CD4-positive, alpha-beta T cell treated with Interleukin-21 for 1 hour (primary cell): ENCODE results near the gene PIP4K2A.
A peak's percentile ranks its signal among the peaks of the same experiment; 100 is the strongest.

Experiments used
- DNase-seq: peaks from one replicate; pipeline ENCODE4 v3.0.0-alpha.2; 2020

Gene PIP4K2A

DNA sequence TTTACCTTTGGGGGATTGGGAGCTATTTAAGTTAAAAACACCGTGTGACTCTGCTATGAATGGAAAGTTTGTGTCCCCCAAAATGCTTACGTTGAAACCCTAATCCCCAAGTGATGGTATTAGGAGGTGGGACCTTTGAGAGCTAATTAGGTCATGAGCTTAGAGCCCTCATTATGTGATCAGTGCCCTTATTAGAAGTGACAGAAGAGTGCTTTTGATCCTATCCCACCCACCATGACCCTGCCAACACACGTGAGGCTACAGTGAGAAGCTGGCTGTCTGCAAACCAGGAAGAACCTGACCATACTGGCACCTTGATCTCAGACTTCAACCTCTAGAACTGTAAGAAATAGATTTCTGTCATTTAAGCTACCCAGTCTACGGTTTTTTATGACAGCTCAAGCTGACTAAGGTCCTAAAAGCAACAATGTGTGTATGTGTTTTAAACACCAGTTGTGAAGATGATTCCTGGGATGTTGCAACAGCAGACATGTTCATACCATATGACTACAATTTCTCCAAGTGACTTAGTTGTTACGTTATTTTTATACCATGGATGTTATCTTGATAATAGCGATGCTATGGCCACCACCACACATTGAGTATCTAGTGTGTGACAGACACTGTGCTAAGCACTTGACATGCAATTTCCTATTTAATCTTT, 124.4 kb downstream of the PIP4K2A start:
- DNase-seq: no peak

DNA sequence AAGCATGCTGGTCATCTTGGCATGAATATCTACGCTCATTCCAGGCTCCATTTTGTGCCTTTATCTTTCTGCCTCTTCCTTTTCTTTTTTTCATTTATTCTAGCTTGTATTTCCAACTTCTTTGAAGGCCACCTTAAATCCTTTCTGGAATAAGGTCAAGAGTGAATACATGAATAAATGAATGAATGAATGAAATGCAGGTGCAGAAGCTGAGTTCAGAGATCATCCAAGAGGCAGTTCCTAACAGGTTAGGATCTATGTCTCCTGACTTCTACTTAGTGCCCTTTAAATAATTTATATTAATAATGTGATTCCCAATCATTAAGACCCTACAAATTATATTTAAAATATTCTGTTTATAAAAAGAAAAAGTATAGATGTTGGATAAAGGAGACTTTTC, 125.9 kb downstream of the PIP4K2A start:
- DNase-seq: no peak

DNA sequence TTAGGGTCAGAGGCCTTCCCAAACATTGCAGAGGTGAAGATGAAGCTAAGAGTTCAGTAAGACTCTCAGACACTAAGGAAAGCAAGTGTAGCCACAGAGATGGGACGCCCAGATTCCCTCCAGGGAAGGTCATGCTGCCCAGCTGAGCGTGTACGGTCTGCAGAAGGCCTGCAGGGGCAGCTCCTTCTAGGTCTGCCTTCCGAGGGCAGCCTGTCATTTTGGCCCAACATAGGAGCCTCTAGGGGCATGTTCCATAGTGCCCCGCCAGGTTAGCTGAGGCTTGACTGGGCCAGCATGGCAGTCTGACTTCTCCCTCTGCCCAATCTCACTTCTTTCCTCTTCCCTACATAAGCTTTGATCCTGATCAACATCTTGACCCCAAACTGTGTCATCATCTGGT, 130.7 kb downstream of the PIP4K2A start:
- no peak for DNase-seq

DNA sequence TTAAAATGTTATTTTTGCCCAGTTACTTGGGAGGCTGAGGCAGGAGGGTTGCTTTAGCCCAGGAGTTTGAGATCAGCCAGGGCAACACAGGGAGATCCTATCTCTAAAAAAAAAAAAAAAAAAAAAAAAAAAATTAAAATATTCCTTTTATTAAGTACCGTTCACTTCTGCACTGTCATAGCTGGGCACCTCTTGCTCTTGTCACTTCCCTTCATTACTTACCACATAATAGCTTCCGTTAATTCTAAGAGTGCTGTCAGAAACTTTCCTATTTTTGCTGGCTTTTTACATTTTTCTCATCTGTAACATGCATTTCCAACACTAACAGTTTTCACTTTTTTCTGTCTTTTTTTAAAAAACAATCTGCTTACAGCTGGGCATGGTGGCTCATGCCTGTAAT, 132.9 kb downstream of the PIP4K2A start:
- no peak for DNase-seq

DNA sequence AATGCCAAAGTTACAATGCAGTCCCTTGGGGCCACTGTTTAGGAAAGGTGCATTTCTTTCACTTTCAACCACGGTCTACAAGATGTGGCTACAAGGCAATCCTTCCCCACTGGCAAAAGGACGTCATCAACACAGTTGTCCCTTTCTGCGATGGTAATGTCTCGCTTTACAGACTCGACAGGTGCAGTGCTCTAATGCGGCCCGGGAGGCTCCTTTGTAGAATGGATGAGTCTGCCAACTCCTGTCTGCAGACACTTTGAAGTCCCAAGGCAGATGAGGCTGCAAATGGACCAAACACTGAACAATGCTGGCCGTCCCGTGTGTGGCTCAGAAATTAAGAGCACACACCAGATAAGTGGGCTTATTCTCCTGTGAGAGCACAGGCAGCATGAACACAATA, 133.7 kb downstream of the PIP4K2A start:
- DNase-seq: no peak

DNA sequence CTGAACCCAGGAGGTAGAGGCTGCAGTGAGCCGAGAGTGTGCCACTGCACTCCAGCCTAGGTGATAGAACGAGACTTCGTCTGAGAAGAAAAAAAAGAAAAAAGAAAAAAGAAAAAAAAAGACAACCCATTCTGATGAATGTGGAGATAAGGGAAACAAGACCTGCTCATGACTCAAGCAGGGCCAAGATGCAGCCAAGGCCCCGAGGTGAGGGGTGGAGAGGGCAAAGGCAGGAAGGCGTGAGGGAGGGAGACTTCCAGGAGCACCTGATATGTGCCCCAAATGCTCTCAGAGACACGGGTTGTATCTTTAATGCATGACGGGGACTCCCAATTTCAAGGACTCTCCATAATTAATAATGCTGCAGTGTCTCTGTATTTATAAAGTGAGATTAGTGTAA, 134.6 kb downstream of the PIP4K2A start:
- no peak for DNase-seq

DNA sequence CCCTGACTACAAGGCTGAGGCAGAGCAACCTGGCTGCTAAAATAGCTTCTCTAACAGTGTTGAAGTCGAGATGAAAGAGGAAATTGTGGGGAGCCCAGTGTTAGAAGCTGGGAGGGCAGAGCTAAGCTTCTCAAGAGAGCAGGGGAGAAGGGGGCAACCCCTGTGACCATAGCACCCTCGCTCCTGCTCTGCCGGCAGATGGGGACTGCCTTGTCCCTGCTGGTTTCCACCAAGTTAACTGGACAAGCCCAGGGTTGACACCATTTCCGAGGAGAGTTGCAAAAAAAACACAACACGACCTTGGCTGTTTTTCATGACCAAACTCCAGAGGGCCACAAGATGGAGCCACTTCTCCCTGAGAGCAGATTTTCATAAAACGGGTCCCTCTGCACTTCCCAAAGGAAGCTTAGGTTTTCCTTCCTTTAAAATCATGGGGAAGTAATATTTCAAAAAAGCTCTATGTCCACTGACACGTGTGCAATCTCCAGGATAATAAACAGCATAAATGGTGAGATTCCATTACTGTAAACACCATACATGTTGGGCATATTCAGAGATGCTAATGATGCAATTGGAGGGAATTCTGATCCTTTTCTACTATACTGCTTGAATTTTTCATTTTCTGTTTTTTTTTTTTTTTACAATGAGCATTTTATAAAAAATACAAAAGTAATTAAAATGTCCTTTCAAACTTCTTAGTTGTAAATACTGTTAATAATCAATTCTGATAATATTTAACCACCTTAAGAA, 140.4 kb downstream of the PIP4K2A start:
- peak; percentile 48 for DNase-seq

DNA sequence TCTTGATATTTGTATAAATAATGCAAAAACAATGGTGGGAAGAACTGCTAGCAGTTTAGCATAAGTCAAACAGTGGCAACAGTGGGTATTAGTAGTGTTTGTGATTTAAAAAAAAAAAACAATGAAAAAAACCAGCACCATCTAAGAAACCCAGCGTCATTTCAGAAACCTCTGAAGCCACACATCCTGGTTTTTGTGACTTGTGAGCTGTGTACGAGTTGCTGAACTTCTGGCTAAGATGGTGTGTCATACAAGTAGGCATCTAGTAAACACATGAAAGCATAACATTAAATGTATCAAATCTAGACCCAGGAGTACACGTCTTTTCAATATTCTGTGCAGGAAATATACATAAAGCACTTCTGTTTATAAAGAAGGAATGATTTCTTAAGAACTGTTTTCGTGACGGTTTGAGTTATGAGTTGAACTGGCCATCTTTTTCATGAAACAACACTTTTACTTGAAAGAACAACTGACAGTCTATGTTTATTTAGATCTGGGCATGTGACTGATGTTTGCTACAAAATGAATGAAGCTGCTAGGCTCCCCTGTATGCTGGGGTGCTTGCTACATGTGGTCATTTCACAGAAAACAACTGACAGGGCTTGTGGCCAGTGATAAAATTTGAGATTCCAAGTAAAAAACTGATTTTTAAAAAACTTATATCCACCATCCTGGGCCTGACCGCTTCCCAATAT, 143.5 kb downstream of the PIP4K2A start:
- DNase-seq: peak; percentile 47

DNA sequence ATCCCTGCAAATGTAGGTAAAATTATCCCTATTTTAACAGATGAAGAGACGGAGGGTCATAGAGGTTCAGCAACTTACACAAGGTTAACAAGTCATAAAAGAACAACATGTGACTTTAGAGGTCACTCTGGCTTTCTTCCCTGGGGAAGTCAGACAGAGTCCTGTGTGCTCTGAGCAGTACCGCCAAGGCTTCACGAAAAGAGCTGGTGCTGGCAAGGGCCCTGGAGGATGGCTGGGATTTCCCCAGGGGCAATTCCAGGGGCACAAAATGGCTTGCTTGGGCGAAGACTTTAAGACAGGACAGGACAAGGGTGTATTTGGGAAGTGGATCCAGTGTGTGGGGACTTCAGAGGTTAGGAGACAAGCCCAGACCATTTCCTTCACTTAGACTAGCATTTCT, 144.1 kb downstream of the PIP4K2A start:
- no peak for DNase-seq

DNA sequence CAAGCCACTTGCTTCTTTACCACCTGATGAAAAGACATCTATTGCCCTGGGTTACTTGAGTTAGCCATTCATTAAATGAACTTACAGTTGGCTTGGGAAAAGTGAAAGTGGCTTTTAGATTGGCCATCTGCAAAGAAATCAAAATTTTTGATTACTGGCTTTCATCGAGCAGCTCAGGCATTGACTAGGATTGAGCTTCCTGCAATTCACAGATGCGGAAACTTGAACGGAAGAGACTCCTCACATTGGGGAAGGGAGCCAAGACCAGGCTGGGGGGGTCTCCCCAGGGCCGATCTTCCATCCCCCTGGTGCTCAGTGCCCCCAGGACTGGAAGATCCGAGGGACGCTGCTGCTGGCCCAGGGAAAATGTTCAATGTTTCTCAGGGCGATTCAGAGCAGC, 145.4 kb downstream of the PIP4K2A start:
- no peak for DNase-seq

DNA sequence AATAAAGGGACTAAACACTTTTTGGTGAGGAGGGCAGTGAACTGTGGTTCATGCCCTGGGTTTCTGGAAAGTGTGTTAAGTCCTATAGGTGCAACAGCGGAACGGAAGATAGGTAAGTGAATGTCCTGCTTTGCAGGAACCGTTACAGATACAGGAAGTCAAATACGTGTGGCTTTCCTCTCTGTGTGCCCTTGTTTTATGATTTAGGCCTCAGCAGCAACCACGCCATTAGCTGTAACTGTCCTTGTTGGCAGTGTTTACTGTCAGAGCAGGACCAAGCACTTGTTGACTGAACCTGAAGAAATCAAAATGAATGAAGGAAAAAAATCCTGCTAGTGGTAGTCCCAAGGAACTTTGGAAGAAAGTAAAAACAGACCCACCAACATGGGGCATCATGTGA, 150.3 kb downstream of the PIP4K2A start:
- DNase-seq: no peak

DNA sequence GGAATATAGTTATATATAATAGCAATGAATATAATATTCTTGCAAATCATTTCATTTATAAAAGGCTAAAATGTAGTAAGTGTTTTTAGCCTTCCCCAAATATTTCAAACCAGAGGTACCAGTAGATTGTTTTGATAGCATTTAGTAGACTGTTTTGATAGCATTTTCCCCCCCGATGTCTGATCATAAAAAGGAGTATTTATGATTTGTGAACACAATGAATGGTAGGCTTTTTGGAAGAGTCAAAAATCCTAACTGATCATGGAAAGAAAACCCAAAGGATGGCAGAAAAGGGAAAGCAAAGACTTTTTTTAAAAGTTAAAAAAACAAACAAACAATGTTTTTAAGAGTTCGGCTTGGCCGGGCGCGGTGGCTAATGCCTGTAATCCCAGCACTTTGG, 152.5 kb downstream of the PIP4K2A start:
- DNase-seq: no peak

DNA sequence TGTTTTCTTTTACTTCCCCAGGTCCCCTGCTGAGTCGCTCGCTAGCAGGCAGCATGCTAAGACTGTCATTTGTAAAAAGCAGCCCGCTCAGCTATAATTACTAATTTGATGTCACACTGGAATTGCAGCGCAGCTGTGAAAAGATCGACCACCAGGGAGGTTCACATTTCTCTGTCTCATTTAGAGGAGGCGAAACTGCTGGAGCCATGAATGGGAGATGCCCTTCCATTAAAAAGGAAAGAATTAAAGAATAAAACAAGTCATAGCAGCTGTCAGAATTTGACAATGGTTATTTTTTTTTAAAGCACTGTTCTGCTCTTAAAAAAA, 153.5 kb downstream of the PIP4K2A start:
- DNase-seq: no peak

DNA sequence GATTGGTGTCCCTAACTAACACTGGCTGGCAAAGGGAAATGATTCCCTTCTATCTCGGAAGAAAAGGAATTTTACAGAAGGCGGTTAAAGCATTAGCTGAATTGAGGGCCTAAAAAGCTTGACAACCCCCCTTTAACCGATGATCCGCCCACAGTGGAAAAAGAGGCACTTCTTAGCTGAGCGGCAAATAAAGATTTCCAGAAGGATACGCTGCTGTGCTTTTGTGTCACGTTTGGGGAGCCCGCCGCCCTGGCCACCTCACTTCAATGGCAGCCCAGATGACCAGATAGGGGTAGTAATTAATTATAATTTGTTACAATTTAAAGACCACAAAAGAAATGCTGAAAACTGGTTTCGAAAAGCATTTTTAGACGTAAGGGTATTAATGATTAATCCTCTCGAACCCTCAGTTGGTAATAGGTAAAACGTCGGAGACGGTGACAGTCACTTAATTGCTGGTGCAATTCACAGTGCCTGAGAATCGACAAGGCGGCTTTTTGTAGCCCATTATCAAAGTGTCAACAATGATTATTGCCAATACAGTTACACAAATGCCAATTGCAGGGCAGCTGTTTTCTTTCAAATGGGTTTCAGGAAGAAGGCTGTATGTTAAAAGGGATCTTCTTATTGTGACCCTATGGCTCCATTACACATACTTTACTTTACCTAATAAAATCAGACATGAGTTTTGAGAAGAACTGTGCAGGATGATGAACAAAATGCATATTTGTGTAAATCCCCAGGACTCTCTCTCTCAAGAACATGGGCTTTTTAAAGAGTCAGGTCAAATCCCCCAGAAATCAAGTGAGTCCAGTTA, 154.1 kb downstream of the PIP4K2A start:
- DNase-seq: no peak

DNA sequence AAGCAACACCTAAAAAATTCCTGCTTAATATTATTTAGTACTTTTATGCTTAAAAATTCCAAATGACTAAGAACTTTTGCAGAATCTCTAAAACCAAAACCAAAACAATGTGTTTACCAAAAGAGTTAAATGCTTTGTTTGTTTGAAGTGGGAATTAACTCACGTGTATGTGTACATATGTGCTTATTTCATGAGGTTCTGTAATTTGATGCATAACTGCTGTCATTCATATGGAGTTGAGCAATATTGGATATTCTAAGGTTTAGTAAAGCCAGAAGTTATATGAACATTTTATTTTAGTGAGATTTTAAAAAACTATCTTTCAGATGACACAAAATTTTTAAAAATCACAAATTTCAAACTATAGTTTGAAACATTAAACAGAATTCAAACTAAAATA, 157.1 kb downstream of the PIP4K2A start:
- DNase-seq: no peak

DNA sequence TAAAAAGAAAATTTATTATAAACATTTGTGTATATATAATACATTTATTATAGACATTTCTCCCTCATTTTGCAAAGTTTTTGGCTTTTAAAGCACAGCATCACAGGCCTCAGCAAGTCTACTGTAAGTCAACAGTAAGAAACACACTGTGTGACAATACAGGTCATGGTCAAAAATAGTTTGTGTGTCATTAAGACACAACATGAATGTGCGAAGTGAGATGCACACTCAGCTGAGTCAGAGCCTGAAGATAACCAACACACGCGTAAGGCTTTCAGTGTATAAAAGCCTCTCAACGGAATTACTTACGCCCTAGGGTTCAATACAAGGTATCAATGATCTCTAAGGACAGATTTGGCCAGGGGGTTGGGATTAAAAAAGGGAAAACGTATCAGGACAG, 157.6 kb downstream of the PIP4K2A start:
- DNase-seq: no peak

DNA sequence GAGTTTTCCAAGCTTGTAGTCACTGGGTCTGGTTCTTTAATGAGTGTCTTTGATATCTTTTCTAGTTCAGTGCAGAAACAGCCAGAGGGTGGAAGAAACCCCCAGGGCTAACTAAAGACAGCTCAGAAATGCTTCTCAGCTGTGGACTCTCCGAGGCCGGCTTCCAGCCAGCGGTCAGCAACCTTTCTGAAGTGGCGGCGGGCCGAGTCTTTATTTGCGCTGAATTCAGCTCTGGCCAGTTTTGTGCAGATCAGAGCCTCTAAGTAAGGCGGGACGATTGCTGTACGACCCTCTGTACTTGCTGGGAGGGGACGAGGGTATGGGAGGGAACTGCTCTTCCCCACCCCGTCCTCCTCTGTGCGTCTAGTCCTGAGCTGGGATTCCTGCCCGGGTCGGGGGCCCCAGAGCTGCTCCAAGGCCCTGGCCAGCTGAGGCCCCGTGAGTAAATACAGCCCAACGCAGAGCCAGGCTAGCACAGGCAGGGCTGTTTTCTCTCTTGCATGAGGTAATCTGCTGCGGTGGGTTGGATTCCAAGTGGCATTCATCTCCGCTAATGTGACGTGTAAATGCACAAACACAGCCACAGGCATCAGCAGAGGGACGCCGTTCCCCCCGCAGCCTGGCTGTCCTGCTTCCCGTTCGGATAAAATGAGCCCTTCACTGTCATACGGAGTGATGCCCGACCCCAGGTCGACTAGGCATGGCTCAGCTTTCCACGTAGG, 159.8 kb downstream of the PIP4K2A start:
- DNase-seq: no peak

DNA sequence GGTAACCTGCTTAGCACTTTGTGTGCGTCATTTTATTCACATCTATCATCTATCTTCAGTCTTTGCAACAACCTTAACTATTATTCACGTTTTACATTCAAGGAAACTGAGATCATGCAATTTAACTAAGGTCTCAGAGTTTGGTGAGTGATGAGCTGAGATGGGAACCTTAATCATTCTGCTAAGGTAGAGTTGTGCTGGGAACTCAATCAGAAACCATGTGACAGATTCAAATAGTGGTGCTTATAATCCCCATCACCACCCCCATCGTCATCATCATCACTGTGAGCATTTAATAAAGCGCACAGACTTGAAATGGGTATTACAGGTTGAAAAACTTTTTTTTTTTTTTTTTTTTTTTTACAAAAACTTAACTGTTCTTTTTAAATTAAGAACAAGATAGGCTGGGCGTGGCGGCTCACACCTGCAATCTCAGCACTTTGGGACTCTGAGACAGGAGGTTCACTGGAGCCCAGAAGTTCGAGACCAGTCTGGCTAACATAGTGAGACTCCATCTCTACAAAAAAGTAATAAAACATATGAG, 160.9 kb downstream of the PIP4K2A start:
- DNase-seq: no peak

DNA sequence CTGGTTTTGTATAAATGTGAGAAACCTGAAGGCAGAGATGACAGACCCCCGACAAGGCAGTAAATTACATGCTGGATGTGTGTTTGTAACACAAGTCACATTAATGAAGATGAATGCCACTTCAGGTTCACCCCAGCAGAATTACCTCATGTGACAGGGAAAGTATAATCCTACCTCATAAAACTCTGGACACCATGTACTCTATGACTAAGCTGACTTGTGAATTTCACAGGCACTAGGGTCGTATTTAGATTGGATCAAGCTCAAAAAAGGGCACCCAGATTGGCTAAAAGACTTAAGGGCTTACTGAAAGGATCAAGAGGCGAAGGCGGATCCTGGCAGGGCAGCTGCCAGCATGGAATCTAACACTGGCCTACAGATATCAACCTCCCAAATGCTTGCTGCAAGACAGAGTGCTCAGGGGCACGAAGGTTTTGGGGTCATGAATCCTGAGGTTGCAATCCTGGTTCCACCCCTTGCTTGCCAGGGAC, 161.4 kb downstream of the PIP4K2A start:
- DNase-seq: no peak

DNA sequence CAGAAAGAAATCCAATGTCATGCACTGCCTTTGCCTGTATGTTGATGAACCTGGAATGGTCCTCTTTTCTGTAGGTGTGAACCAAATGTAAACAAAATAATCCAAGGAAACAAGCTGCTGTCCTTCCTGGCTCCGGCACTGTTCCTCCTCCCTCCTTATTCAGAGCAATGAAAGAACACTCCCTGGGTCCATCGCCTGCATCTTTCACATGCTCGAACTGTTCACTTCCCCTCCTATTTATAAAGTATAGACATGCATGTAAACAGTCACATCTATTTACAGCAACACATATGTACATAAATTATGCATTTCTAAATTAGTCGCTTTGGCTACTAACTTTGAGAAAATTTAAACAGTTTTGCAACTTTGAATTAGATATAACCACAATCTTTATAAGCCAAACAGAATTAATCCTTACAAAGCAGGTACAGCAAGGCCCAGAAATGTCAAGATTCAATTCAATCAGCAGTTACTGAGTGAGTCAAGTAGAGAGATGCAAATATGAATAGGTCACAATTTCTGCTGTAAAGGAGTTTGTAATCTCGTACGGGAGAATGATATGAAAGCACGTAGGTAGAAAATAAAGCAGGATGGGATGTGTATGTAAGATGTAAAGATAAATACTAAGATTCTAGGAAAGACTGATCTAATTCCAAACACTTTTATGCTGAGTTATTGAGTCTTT, 162.6 kb downstream of the PIP4K2A start:
- no peak for DNase-seq

DNA sequence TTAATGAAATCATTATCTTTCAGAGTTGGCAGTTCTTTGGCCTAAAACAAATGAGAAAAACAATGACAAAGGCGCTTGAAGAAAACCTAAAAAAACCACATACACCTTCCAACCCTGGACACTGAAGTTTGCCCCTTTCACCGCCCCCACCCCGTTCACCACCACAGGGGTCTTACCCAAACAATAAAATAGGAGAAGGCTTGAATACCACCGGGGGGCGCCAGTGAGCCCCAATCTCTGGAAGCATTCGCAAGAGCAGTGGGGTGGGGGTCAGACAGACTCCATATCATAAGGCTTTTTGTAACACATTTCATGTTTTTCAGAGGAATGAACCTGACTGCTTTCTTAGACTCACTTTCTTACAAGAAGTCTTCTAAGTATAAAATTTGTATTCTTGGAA, 163.6 kb downstream of the PIP4K2A start:
- peak; percentile 68 for DNase-seq

DNA sequence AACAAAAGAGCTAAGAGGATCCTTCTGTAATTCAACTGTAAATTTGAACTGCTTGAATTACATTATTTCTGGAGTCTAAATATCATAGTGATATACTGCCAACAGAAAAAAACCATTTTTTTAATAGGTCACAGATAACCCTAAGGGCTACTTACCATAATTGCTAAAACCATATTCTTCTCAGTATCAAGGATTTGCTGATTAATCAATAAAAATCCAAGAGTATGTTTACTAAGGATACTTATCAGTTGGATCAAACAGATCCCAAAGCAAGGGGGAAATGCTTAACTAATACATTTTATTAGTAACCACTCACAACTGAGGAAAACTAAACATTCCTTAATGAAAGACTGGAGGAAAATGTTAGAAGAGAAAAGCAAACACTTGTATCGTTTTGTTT, 166.0 kb downstream of the PIP4K2A start:
- no peak for DNase-seq
